SJSA1 (cell line): ENCODE data around the gene KRT75. TPM values are rescaled to one million over a fixed set of nuclear protein-coding genes. Genes with fewer than 3 reads are reported as not detected.

Experiments
- DNase-seq, 2 experiments: peaks; one replicate each; pipeline ENCODE4 v3.0.0-alpha.2; 2015 to 2020; ENCODE audit warnings: low spot score in 2 of 2, low read depth in 1 of 2
- H3K27ac ChIP-seq: fragments of 250-450 bp; sonication (Bioruptor Pico); 2 replicates; pipeline ENCODE4 v1.5.1; 2020; ENCODE audit warnings: mild to moderate bottlenecking, moderate library complexity
- H3K27me3 ChIP-seq: fragments of 250-450 bp; sonication (Bioruptor Pico); replicated peaks from 2 replicates; pipeline ENCODE4 v1.5.1; 2020; ENCODE audit warnings: mild to moderate bottlenecking, moderate library complexity
- H3K36me3 ChIP-seq: fragments of 250-450 bp; sonication (Bioruptor Pico); 2 replicates; pipeline ENCODE4 v1.5.1; 2020; ENCODE audit warnings: mild to moderate bottlenecking
- H3K4me1 ChIP-seq: fragments of 250-450 bp; sonication (Bioruptor Pico); replicated peaks from 2 replicates; pipeline ENCODE4 v1.6.1; 2021; ENCODE audit warnings: mild to moderate bottlenecking
- H3K4me3 ChIP-seq: fragments of 250-450 bp; sonication (Bioruptor Pico); 2 replicates; pipeline ENCODE4 v1.5.1; 2020; ENCODE audit warnings: mild to moderate bottlenecking
- H3K9me3 ChIP-seq: fragments of 250-450 bp; sonication (Bioruptor Pico); replicated peaks from 2 replicates; pipeline ENCODE4 v1.5.1; 2020; ENCODE audit warnings: mild to moderate bottlenecking
- total RNA-seq: library from RNA; depleted of rRNA; stranded (reverse); fragments of >200 nt; shearing (Covaris generic); gene quantifications from 2 replicates; pipeline ENCODE4 v1.2.3, GENCODE V29; 2014

KRT75 gene
- total RNA-seq, 1 experiment from 2014 or later, result not detected

DNA sequence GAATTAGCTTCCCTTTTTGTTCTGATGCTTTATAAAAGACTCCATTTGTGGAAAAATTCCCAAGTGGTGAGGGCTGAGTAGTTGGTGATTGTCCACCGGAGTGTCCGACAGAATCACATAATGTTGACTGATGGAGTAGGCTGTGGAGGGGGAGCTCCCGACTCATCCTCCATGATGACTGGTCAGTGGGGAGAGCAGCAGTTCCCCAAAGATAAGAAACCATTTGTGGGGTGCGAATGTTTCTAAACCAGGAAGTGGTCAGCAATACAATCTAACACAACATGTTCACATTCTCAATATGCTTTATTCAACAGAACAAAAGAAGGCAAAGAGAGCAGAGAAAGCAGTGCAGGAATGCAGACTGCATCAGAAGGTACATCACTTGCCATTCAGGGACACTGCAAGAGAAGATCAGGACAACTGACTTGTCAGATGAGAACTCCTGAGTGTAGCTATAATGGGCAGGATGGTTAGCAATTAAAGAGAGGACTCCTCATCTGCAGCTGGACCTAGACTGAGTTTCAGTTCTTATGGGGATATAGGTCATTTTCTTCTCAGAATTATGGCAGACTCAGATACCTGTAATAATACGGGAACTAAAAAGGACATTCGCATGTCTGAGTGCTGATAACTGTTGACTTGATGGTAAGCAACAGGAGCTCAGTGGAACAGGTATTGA lies 12.3 kb upstream of the KRT75 start:
- no peak for DNase-seq
- Histone ChIP-seq H3K27me3 (peaks cover 2% of the 10 kb centered on the region; the same call in 1 of the 2 replicates), H3K4me1 (no peaks in the 10 kb centered on the region), H3K4me3 (no peak overlapping the region), H3K36me3 (no peaks in the 10 kb centered on the region), H3K27ac (no peak overlapping the region), H3K9me3 (no peaks in the 10 kb centered on the region)

DNA sequence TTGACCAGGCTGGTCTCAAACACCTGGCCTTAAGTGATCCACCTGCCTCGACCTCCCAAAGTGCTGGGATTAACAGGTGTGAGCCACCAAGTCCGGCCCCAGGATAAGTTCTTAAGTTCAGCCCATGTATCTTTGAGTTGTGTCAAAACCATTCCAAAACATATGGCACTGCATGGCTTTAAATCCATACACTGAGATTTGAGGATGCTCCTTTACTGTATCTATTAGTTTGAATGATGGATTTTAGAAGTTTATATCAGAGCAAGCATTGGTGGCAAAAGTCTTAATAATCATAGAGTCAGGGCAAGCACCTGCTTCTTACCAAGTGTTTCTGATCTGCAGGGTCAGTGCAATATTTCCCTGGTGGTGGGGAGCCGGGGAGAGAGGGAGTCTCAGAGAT lies 11.7 kb upstream of the KRT75 start:
- Histone ChIP-seq H3K9me3 (no peaks in the 10 kb centered on the region), H3K36me3 (no peaks in the 10 kb centered on the region), H3K27ac (no peak overlapping the region), H3K4me1 (0 out of 2 replicates have a peak, but pooled peaks cover 2% of the 10 kb centered on the region), H3K4me3 (no peak overlapping the region), H3K27me3 (peaks cover 2% of the 10 kb centered on the region; the same call in 1 of the 2 replicates)
- no peak for DNase-seq

- no peaks in the 10 kb centered on the region for H3K36me3 ChIP-seq
- H3K9me3 ChIP-seq, result no peaks in the 10 kb centered on the region
- DNase-seq, result no peak
- H3K4me1 ChIP-seq, result 0 out of 2 replicates have a peak, but pooled peaks cover 5% of the 10 kb centered on the region
- H3K4me3 ChIP-seq, result no peak overlapping the region
- H3K27ac ChIP-seq, result no peak overlapping the region
- H3K27me3 ChIP-seq, result peaks cover 2% of the 10 kb centered on the region; the same call in 1 of the 2 replicates
These were observed 10.8 kb upstream of the KRT75 start for GRCh38 chr12:52444647-52445595.

- no peak for DNase-seq
- no peaks in the 10 kb centered on the region for H3K9me3 ChIP-seq
- H3K27ac ChIP-seq, result no peak overlapping the region
- H3K27me3 ChIP-seq, result peaks cover 2% of the 10 kb centered on the region; the same call in 1 of the 2 replicates
- H3K4me3 ChIP-seq, result no peak overlapping the region
- no peaks in the 10 kb centered on the region for H3K36me3 ChIP-seq
- H3K4me1 ChIP-seq, result 0 out of 2 replicates have a peak, but pooled peaks cover 5% of the 10 kb centered on the region
These were observed 9.8 kb upstream of the KRT75 start for GRCh38 chr12:52443966-52444365.

GRCh38 chr12:52442600-52443061 lies 8.5 kb upstream of the KRT75 start:
- Histone ChIP-seq H3K27ac (no peak overlapping the region), H3K36me3 (no peaks in the 10 kb centered on the region), H3K4me3 (no peak overlapping the region), H3K27me3 (peaks cover 2% of the 10 kb centered on the region; the same call in 1 of the 2 replicates), H3K9me3 (no peaks in the 10 kb centered on the region), H3K4me1 (0 out of 2 replicates have a peak, but pooled peaks cover 5% of the 10 kb centered on the region)
- peak in 1 of 2 experiments; percentile 25 for DNase-seq

DNA sequence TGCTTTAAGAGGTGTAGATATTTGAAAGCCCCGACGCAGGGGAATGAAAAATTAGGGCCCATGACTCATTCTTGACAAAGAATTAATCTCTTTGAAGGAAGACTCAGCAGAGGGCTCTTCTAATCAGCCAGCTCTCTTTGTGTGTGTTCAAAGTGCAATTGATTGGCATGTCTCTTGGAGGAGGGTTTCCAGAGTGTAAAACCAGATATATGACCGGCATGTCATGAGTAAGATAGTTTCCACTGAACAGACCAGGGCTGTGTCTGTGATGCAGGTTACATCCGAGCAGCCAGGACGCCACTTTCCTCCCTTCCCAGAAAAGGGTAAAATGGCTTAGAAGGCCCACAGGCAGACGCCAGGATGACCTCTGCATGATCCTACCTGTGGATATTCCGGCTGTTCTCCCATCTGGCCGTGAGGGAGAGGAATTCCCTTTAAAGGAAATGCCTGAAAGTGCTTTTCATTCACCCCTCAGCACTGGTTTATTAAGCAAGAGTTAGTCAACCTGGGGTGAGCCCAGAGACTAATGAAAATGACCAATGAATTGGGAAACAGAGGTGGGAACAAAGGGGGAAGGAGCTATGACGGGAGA lies 7.2 kb upstream of the KRT75 start:
- DNase-seq, result no peak

GRCh38 chr12:52440821-52441319 lies 6.7 kb upstream of the KRT75 start:
- 0 out of 2 replicates have a peak, but pooled peaks cover 5% of the 10 kb centered on the region for H3K4me1 ChIP-seq
- no peaks in the 10 kb centered on the region for H3K36me3 ChIP-seq
- H3K27ac ChIP-seq, result no peak overlapping the region
- H3K9me3 ChIP-seq, result no peaks in the 10 kb centered on the region
- H3K4me3 ChIP-seq, result no peak overlapping the region
- no peak for DNase-seq
- no peaks in the 10 kb centered on the region; the same call in 1 of the 2 replicates for H3K27me3 ChIP-seq

More for the DNA sequence above, 7.2 kb upstream of the KRT75 start:
- Histone ChIP-seq H3K27me3 (peaks cover 2% of the 10 kb centered on the region; the same call in 1 of the 2 replicates), H3K36me3 (no peaks in the 10 kb centered on the region), H3K4me1 (0 out of 2 replicates have a peak, but pooled peaks cover 5% of the 10 kb centered on the region), H3K9me3 (no peaks in the 10 kb centered on the region), H3K4me3 (no peak overlapping the region), H3K27ac (no peak overlapping the region)

GRCh38 chr12:52439845-52440244 lies 5.7 kb upstream of the KRT75 start:
- H3K4me3 ChIP-seq, result no peak overlapping the region
- H3K27ac ChIP-seq, result no peak overlapping the region
- DNase-seq, result no peak
- 0 out of 2 replicates have a peak, but pooled peaks cover 5% of the 10 kb centered on the region for H3K4me1 ChIP-seq
- no peaks in the 10 kb centered on the region for H3K9me3 ChIP-seq
- H3K36me3 ChIP-seq, result no peaks in the 10 kb centered on the region
- no peaks in the 10 kb centered on the region; the same call in 1 of the 2 replicates for H3K27me3 ChIP-seq

DNA sequence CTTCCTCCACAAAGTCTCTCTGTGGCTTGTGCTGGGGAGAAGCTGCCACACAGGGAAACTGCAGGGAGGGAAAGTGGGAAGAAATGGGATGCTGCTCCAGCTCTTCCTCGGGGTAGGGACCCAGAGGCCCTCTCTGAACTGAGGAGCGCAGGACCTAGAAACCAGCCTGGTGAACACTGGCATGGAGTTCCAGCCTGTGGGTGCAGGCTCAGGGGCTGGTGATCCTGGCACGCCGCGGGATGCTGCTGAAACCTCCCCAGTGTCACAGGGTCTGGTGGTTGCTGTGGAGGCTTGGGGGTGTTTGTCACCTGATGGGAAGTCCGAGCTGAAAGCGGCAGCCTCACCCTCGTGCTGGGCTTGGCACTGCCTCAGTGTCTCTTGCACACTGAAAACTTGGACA lies 5.2 kb upstream of the KRT75 start:
- no peak for DNase-seq
- no peak overlapping the region for H3K4me3 ChIP-seq
- H3K4me1 ChIP-seq, result 0 out of 2 replicates have a peak, but pooled peaks cover 5% of the 10 kb centered on the region
- H3K9me3 ChIP-seq, result no peaks in the 10 kb centered on the region
- H3K27ac ChIP-seq, result no peak overlapping the region
- H3K27me3 ChIP-seq, result no peaks in the 10 kb centered on the region; the same call in 1 of the 2 replicates
- no peaks in the 10 kb centered on the region for H3K36me3 ChIP-seq

DNA sequence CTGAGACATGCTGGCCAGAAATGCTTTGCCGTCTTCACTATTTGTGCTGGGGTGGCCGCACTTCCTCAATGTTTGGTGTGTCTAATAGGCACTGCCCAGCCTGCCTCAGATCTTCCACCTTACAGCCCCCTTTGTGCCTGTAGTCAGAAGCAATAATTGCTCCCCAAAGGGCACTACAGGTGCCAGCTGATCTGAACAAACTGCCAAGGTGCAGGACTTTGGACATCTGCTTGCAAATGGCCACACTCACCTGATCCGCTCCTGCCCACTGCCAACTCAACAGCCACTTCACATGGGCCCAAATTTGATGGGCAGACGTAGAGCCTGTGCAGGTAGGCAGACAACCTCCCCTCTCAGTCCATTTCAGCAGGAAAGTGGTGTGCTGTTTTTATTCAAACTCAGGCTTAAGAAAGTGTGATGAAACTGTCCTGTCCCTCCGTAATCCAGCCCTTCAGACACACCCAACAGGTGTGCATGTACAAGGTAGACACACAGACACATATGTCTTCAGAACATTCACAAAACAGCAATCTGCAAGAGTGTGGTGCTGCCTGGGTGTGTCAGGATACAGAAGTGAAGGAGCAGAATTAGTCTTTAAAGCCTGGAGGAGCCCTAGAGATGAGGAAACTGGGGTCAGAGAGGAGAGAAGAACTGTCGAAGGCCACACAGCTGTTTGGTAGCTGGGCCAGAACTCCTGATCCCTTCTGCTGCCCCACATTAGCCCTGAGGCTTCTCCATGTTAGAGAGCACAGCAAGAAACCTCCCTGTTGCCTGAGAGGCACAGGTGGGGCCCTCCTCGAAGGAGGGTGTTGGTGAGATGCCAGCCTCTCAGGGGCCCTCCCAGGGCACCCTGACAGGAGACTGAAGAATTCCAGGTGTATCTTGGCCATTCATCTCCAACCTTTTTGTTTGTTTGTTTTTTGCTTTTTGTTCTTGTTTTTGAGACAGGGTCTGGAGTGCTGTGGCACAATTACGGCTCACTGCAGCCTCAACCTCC lies 4.4 kb upstream of the KRT75 start:
- Histone ChIP-seq H3K27me3 (no peaks in the 10 kb centered on the region; the same call in 1 of the 2 replicates), H3K9me3 (no peaks in the 10 kb centered on the region), H3K27ac (no peak overlapping the region), H3K36me3 (no peaks in the 10 kb centered on the region), H3K4me1 (0 out of 2 replicates have a peak, but pooled peaks cover 5% of the 10 kb centered on the region), H3K4me3 (no peak overlapping the region)
- DNase-seq, result no peak

DNA sequence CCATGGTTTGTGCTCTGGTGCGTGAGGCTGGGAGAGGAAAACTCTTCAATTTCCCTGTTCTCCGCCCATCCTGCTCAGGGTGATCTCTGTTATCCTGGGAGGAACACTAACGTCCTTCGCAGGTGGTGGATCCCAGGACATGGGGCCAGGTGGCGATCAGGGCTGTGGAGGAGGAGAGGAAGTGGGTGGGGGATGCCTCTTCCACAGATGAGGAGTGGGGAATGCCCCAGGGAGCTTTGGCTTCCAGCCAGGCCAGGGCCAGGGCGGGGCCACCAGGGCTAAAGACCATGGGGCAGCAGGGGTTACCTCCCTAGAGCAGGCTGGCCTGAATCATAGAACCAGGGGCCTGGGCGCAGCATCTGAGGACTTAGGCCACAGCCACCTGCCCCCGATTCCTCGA lies 3.3 kb upstream of the KRT75 start:
- Histone ChIP-seq H3K27me3 (no peaks in the 10 kb centered on the region; the same call in 1 of the 2 replicates), H3K27ac (no peak overlapping the region), H3K4me1 (0 out of 2 replicates have a peak, but pooled peaks cover 5% of the 10 kb centered on the region), H3K4me3 (no peak overlapping the region), H3K36me3 (no peaks in the 10 kb centered on the region), H3K9me3 (no peaks in the 10 kb centered on the region)
- DNase-seq, result no peak

DNA sequence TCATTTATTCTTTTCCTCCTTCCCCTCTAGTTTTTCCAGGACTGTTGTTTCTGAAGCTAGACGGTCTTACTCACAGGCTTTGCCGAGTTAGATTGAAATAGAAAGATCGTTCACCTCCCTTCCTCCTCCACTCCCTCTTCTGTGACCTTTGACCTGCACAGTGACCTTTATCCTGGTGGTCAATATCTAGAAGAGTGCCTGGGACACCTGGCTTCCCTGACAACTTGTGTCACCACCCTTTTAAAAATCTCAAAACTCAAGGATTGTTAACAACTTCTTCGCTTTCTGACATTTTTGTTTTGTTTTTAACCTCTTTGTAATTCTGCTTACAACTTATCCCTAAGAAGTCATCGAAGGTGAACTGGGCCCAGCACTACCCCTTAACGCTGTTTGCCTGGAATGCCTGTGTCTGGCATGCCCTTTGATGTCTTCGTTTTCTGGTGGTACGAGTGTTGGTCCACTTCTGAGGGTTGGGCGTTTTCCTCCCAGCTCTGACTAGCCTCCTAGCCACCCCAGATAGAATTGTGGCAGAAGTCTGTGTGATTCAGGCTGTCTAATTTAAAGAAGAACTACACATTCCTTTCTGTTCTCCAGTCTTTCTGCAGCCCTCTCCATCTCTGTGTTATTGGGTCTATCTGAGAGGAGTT lies 2.8 kb upstream of the KRT75 start:
- Histone ChIP-seq H3K4me3 (no peak overlapping the region), H3K36me3 (no peaks in the 10 kb centered on the region), H3K27me3 (peaks cover 5% of the 10 kb centered on the region; the same call in 1 of the 2 replicates), H3K4me1 (0 out of 2 replicates have a peak, but pooled peaks cover 5% of the 10 kb centered on the region), H3K9me3 (no peaks in the 10 kb centered on the region), H3K27ac (no peak overlapping the region)
- DNase-seq, result no peak
